HG03354 (cell line): ENCODE measurements around the gene TBC1D30.

Experiments
- ATAC-seq: cut with Tn5 transposase; IDR thresholded peaks from one replicate; pipeline ENCODE4 v1.9.1; 2021; ENCODE audit warnings: mild to moderate bottlenecking; ENCODE audit not compliant: unreplicated experiment, poor library complexity, severe bottlenecking

TBC1D30 gene

DNA sequence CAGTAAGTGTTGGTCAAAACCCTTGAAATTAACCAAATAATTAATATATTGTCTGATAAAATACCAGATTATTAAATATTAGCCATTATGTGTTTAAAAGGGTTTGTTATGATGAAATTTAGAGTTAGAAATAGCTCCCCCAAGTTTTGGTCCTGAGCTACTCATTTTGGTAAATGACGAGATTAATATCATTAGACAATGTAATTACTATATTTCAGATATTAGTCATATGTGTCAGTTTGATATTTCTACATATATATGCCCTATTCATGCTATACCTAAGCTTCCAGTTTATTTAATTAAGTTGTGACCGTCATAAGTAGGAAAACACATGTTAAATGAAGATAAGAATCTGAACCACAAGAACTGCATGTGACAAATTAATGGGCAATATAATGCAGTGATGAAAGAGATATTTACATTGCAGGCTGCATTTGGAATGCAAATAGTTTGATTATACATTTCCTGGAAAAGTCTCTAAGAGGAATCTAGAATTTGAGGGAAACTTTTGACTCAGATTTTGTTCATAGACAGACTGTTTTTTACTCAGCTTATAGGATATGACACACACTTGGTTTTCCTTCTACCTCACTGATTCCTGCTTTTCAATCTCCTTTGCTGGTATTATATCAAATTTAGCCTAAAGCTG is 70.5 kb downstream of the TBC1D30 start:
- ATAC-seq, result no peak

DNA sequence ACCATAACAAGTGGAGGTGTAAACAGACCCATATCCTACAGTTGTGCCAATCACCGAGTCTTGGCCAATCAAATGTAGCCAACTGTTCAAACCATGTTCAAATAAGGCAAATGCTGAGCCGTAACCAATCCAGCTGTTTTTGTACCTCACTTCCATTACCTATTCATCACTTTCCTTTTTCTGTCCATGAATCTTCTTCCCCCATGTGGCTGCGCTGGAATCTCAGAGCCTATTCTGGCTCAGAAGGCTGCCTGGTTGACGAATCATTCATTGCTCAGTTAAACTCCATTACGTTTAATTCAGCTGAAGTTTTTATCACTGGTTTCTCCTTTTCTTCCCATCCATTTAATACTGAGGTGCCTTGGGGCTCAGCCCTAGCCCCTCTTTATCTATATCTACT is 71.1 kb downstream of the TBC1D30 start:
- ATAC-seq, result no peak

DNA sequence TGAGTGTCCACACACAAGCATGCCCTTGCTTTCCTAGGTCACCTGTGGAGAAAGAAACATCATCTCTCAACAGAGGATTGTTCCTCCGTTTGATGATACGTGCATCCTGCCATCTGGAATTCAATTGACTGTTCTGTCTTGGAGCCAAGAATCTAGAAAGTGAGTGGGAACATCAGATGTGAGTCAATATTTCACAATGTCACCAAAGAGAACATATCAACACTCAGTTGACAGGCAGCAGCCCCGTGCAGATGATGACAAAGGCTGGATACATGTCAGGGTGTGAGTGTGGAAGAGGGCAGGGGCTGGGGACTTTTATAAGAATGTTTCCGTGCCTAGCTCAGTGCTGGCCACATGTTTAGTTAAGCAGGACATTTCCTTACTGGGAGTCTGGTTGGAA is 76.1 kb downstream of the TBC1D30 start:
- no peak for ATAC-seq

DNA sequence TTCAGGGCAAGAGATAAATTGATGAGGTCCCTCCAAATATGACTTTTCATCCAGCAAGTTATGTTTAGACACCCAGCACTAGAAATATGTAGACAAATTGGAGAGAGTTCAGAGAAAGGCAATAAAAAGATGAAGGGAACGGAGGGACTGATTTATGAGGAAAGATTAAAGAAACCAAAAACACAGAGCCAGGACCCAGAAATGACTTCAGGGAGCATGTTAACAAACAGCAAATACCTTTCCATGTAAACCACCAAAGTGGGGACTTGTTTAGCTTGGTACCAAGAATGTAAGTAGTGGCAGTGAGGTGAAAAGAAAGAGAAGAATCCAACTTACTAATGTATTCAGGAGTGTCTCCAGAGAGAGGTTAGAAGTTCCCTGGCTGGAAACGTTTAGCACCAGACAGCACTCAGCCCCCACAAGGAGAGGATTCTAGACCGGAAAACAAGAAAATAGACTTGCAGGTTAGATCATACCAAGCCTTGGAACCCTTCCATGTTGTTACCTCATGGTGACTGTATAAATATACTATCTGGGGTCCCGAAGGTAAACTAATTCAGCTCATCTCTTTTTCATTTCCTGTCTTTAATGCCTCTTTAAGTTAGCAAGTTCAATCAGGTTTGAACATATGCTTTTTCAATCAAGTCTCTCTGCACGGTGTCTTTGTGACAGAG is 79.2 kb downstream of the TBC1D30 start:
- ATAC-seq, result no peak

DNA sequence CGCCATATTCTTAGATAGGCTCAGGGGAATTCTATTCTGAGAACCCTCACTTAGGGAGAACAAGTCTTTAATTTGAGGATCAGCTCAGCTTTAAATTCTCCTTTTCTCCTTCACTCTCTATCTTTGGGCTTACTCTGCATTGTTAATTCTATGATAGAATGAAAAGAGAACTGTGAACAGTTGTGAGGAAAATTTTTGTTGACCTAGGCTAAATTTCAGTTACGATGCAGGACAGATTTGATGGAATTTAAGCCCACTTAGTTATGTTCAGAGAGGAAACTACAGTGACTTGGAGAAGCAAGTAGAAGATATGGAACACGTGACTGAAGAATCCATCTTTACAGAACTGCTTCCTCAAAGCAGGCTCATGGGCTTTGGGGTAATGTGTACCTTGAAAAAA is 82.7 kb downstream of the TBC1D30 start:
- ATAC-seq, result no peak

DNA sequence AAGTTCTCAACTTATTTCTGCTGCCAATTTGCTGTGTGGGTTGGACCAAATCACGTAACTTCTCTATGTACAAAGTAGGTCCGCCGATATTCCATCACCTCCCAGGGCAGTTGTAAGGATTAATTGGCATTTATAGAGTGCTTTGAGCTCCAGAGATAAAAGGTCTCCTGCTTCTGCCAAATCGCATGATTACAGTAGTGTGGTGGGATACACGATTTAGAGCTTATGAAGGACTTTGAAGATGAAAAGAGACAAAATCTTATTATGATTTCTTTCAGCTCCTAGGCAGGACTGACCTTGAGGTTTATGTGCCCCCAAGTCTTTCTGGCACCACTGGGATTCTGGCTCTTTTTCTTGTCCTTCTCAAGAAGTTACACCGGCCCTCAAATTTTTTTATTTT is 84.7 kb downstream of the TBC1D30 start:
- no peak for ATAC-seq

DNA sequence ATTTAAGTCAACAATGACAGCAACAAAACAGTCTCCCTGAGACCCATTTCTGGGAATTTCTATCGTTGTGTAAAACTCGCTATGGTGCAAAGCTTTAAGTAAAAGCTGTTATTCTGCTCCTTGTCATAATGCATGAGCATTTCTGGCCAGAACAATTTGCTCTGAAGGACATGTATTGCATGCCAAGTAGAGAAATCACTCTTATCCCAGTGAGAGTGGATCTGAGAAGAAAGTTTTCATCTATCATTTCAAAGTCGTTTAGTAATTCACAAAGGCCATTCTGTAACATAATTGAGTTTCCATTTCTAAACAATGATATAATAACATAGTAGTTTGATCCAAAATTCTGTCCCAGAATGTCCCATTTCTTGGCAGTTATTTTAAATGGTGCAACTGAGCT is 86.6 kb downstream of the TBC1D30 start:
- ATAC-seq, result no peak

DNA sequence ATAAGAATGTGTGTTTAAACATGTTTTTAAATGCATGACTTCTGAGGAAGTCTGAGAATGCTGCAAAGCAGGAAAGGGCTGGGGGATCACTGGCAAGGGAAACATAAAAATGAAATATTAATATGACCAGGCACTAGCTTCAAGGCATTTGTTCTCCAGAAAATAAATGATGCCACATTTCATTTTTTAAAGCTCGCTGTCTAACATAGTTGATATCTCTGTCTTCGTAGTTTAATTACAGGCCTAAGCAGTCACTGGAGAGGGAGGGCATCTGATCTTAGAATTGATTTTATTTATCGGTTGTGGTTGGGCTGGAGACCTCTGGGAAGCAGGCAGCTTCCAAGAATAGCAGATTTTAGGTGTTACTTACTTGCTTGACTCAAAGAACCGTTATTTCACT is 87.5 kb downstream of the TBC1D30 start:
- ATAC-seq, result no peak

DNA sequence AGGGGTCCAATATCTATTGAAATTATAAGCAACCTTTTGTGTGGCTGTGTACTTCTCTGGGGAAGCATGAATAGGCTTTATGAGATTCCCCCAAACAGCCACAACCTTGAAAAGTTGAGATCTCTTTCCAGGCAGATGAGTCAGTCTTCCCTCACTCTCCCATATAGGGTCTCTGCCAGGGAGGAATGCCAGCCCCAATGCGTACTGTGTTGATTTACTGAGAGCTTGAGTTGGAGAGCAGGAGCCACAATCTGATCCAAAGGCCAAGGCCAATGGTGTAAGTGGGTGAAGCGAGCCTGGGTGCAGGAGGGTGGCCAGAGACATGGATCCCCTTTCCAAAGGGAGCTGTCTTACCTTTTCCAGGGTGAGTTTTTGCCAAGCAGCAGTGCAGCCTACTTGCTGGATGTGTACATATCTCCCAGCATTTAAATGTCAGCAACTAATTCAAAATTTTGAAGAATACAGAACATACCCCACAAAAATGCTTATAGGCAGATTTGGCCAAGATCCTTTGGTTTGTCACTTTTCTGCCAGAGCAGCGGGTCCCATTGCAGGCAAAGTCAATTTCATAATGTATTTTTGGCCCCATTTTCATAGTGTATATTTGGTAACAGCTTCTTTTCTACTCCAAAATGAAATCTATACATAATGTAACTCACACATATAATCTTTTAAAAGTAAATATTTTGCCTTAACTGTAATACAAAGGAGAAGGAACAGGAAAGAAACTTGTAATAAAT is 88.2 kb downstream of the TBC1D30 start:
- no peak for ATAC-seq

DNA sequence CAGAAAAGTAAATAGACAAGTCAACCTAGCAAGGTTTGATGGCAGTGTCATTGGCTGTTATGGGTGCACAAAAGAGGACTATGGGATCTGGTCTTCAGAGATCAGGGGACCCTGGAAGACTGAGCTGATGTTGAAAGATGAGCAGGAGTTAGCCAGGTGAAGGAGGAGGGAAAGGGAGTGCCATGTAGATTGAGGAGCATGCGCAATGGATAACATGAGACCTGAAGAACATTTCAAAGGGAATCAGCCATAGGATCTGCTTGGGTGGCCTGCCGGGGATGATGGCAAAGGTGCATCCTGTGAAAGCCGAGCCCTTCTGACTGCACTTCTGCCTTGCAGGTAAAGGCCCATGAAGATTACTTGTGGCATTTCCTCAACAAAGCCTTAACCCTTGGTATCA is 90.8 kb downstream of the TBC1D30 start:
- no peak for ATAC-seq

DNA sequence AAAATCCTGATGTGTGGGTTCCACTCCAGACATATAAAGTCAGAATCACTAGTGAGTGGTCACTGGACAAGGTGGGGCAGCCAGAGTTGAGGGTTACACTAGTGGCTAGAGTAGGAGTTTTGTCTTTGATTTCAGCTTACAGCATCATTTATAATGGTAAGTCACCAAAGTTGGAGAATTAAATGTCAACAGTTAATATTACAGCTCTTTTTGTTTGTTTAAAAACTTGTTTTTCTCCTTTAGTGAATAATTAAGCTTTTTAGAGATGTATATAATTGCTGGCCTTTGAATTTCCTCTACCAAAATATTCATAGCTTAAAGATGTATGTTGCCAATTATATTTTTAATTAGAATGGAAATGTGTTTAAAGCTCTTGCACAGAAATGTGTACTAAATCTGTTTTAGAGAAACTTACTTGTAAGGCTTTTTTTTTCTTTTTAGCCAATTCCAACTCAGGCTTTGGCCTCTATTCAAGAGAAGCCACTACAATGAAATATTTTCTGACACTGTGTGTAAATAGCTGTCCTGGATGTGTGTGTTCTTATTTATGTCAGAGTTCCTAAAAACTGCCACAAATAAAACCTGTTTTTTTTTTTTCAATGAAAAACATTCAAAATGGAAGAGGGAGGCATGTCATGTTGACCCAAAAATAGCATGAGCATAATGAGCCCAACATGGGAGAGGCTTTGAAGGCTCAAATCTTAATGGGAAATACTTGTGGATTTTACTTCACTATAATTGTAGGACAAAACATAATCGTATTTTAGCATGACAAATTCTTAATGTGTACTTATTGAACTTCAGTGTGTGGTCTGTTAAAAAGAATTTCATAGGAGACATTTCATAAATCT is 92.2 kb downstream of the TBC1D30 start:
- no peak for ATAC-seq

DNA sequence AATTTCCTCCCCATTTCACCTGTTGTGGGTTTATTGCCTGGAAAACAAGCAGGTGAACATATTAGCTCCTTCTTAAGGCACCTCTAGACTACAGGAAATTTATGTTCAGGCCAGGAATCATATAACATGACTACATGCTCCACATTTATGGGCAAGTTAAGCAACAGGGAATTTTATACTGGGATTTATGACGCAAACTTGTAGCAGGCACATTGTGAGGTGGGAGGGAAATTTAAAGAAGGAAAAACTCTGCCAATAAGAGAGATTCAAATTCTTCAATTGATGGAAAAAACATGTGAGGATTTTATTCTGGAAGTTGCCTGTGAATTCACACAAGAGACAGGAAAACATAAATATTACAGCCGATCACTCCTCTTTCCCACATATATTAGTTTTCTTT is 93.9 kb downstream of the TBC1D30 start:
- ATAC-seq, result no peak

DNA sequence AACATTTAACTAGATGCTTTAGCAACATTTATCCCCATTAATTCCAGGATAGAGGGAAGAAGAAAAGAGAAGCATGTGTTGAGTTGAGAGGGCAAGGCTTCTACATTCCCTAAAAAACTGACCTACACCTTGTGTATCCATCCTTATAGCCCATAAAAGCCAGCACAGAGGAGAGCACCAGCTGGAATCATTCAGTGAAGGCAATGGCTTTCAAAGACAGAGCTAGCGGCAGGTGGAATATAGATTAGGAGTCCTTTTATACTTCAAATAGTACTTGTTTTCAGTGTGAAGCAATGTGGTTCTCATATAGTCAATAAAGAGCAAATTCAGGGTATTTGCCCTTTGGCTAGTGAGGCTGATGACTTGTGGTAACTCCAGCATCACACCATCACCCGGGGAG is 94.4 kb downstream of the TBC1D30 start:
- no peak for ATAC-seq

DNA sequence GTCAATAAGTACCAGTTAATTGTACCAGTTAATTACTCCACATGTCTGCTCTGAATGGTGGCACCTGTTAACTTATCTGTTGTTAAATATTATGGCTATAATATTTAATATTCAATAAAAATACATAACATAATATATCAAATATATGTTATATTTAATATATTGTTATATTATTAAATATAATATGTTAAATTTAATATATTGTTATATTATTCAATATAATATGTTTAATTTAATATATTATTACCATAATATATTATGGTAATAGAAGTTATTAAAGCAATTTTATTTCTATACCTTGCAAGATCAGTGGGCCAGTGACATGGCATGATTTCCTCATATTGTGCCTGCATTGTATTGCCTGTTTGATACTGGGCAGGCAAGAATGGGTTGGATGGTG is 98.4 kb downstream of the TBC1D30 start:
- ATAC-seq, result no peak

DNA sequence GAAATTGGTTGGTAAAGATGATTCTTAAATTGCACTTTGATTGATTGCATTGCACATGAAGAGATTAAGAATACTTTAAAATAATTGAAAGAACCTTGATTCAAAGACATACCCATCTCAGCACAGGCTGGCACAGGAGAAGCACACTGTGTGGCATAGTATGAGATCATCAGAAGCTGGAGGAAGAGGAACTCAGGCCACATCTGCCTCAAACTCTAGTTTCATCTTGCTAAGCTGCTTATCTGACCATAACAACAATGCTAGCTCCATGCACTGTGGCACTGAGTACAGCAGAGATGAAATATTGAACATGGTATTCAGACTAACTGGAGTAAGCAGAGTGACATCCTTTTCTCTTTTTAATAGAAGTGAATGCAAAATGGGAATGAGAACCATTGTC is 99.1 kb downstream of the TBC1D30 start:
- ATAC-seq, result no peak
